GM12864 (cell line): Measurements from ENCODE around the gene NTNG2.

Experiments used
- DNase-seq: peaks from one replicate; pipeline ENCODE4 v3.0.0-alpha.2; 2011; ENCODE audit warnings: low read depth
- H3K4me3 ChIP-seq: 2 replicates; pipeline ENCODE4 v1.5.1; 2011; ENCODE audit warnings: mild to moderate bottlenecking, low read depth, low read length, control low read depth
- TF ChIP-seq, protein P1 (sequence below): IDR thresholded peaks from 2 replicates; pipeline ENCODE4 v1.5.1; 2011; ENCODE audit warnings: low read depth, mild to moderate bottlenecking, moderate library complexity, low read length, control low read depth, inconsistent platforms; ENCODE audit errors: missing control alignments

NTNG2 gene

DNA sequence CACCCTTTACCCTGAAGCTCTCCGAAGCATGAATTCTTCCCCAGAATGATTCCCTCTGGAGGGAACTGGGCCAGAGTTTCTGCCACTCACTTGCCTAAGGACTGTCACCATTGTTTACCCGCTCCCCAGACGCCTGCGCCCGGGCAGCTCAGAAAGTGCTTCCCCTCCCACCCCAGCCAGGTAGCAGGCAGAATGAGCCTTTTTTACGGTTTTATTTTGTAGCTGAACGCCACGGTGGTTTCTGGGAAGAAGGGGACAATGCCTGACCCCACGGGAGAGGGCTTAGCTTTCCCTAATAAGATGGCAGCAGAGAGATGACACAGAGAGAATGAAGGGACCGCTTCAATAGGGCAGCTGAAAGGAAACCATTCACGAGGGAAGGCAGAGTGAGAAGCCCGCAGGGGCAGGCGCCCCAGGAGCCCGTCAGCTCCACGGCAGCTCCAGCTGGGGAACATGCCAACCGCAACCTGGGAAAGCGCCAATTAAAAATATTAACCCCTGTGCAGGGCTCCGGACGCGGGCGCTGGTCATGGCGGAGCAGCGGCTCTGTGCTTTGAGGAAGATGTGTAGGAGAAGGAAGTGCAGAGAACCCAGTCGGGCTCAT, 20.4 kb upstream of the NTNG2 start:
- no peak overlapping the region for H3K4me3 ChIP-seq
- DNase-seq, result no peak
- TF ChIP-seq, protein P1, sequence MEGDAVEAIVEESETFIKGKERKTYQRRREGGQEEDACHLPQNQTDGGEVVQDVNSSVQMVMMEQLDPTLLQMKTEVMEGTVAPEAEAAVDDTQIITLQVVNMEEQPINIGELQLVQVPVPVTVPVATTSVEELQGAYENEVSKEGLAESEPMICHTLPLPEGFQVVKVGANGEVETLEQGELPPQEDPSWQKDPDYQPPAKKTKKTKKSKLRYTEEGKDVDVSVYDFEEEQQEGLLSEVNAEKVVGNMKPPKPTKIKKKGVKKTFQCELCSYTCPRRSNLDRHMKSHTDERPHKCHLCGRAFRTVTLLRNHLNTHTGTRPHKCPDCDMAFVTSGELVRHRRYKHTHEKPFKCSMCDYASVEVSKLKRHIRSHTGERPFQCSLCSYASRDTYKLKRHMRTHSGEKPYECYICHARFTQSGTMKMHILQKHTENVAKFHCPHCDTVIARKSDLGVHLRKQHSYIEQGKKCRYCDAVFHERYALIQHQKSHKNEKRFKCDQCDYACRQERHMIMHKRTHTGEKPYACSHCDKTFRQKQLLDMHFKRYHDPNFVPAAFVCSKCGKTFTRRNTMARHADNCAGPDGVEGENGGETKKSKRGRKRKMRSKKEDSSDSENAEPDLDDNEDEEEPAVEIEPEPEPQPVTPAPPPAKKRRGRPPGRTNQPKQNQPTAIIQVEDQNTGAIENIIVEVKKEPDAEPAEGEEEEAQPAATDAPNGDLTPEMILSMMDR, result no peak

DNA sequence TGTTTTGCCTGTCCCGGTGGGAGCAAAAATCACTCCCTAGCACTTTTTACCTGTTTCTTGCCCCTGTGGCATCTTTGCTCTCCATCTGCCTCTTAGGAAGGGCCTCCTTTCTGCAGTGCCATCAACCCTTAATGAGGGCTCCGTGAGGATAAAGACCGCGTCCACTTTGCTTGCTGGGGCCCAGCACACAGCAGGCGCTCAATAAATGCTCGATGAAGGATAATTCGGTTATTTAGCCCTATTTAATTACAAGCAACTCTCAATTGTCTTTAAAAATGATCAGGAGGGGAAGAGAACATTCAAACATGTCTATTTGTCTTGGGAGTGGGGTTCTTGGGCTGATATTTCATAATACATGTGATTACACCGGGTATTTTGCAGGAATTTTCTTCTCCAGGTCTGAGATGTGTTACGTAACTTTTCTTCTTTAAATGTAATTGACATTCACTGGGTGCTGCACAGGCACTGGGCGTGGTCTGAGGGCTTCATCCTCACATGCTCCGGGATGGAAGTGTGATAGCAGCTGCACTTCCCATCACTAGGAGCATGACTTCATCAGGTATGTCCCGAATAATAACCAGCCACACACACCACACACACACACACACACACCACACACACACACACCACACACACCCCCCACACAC, 19.8 kb upstream of the NTNG2 start:
- H3K4me3 ChIP-seq, result no peak overlapping the region
- TF ChIP-seq, protein P1, result no peak
- DNase-seq, result no peak

DNA sequence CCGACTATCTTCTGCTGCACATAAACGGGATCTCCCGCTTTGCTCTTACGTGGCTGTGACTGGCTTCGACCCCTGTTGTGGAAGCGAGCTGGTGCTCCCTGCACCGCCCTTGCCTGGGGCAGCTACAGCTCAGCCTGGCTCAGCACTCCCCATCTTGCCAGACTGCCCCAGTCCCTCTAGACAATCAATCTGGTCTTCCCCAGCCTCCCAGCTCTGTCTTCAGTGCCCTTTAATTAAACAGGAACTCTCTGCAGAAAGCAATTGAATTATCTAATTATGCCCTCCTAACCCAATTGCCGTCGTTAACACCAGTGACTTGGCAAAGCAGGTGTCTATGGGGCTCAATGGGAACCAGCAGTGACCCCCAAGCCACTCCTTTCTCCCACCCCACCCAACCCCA, 18.9 kb upstream of the NTNG2 start:
- DNase-seq, result no peak
- no peak overlapping the region for H3K4me3 ChIP-seq
- TF ChIP-seq, protein P1, result no peak

DNA sequence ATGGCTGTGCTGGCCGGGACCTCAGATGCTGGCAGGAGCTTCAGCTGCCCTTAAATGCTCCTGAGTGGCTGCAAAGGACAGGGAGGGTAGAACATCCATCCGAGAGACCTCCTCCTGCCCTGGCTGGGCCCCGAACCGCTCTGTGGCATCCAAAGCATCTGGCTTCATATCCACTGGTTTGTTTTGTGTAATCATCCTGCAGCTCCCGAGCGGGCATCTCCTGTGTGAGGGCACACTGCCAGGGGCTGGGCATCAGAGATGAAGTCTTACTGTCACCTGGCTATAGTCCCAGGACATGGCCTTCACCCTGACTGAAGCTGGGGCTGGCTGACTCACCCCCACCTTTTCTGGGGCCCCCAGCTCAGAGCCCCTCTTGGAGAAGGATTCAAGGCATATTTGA, 18.5 kb upstream of the NTNG2 start:
- TF ChIP-seq, protein P1, result no peak
- DNase-seq, result no peak
- H3K4me3 ChIP-seq, result no peak overlapping the region

DNA sequence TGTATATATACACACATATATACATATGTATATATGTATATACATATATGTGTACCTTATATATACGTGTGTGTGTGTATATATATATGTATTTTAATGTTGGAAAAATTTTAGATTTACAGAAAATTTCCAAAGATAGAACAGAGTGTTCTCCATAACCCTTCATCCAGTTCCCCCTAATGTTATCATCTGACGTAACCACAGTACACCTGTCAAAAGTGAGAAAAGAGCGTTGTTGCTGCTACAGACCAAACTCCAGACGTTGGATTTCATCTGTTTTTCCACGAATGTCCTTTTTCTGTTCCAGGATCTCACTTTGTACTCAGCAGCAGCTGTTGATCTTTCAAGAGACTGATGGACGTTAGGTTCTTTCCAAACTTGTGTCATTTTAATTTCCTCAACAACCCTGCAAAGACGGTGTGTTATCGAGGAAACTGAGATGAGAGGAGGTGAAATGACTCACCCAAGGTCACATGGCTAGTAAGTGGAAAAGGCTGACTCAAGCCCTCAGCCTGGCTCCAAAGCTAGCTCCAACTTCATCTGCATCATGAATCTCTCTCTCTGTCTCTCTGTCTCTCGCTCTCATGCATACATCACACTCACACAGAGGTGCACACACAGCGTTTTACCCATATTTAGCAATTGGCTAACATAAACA, 17.0 kb upstream of the NTNG2 start:
- no peak for DNase-seq
- TF ChIP-seq, protein P1, result no peak
- no peak overlapping the region for H3K4me3 ChIP-seq

DNA sequence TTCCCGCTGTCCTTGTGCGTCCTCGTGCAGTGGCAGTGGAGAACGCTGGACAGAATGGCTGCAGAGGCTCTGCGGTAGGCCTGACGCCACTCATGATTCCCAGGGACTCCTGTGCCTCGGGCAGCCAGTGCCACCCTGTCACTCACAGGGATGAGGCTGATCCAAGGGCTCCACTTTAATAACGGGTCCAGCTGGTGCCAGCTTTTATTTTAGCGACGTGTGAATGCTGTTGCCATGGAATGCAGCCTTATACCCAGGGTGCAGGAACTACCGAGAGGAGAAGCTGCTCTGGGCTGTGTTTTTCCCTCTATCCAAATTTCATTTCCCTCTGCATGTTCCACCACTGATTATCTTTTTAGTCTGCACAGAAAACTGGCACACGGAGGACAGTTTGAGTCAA, 15.8 kb upstream of the NTNG2 start:
- TF ChIP-seq, protein P1, result no peak
- H3K4me3 ChIP-seq, result no peak overlapping the region
- DNase-seq, result no peak
